HG03139 (cell line): ENCODE results near the gene ARPC4.

Experiments
- ATAC-seq: cut with Tn5 transposase; IDR thresholded peaks from one replicate; pipeline ENCODE4 v1.9.1; 2021; ENCODE audit not compliant: unreplicated experiment

ARPC4 gene

GRCh38 chr3:9792405-9793160, at the start of gene ARPC4, which contains the start of gene TADA3:
TSS of gene ARPC4 (plus strand) at chr3:9793082. CDS start at chr3:9793122, 40 bp downstream.
TSS of gene TADA3 (minus strand) at chr3:9792473. CDS start at chr3:9791466, 1,007 bp downstream.
- peak; percentile 73 for ATAC-seq

- no peak for ATAC-seq
Observed at GRCh38 chr3:9743548-9743947, 49.3 kb upstream of the ARPC4 start.

DNA sequence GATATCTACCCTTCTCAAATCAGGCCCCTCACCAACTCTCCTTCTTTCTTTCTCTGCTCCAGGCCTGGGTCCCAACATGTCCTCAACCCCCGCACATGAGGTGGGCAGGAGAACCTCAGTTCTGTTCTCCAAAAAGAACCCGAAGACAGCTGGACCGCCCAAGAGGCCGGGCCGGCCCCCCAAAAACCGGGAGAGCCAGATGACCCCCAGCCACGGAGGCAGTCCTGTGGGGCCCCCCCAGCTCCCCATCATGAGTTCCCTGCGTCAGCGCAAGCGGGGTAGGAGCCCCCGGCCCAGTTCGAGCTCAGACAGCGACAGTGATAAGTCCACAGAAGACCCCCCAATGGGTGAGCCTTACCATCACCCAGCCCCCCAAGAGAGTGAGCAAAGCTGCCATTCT, 48.7 kb upstream of the ARPC4 start:
- ATAC-seq, result no peak

- no peak for ATAC-seq
Observed at GRCh38 chr3:9745521-9745920, 47.4 kb upstream of the ARPC4 start.

GRCh38 chr3:9746330-9746729, 46.6 kb upstream of the ARPC4 start:
- no peak for ATAC-seq

DNA sequence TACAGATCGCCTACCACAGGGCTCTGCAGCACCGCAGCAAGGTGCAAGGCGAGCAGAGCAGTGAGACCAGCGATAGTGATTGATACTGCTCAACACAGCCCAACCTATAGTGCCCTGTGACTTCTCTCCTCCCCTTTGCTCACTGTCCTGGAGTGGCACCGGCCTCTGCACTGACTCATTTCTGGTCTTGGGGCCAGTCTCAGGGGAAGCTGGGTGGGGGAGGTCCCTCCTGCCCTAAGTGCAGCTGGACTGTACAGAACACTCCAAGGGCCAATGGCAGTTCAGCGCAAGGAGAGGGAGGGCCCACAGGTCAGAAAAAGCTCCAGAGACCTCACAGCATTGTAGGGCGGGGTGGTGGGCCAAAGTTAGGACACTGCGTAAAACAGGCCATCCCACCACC, 45.6 kb upstream of the ARPC4 start:
- no peak for ATAC-seq

- no peak for ATAC-seq
Observed at GRCh38 chr3:9748031-9748430, 44.9 kb upstream of the ARPC4 start.

- ATAC-seq, result no peak
Observed at GRCh38 chr3:9749296-9749644, 43.6 kb upstream of the ARPC4 start.

GRCh38 chr3:9749645-9750555, 43.0 kb upstream of the ARPC4 start, which contains the start of gene OGG1:
TSS of gene OGG1 (plus strand) at chr3:9749952. CDS start at chr3:9750287, 335 bp downstream.
- ATAC-seq, result peak; percentile 88

GRCh38 chr3:9750556-9751411, 42.1 kb upstream of the ARPC4 start:
- ATAC-seq, result no peak

- ATAC-seq, result no peak
Observed at GRCh38 chr3:9754678-9755077, 38.2 kb upstream of the ARPC4 start.

GRCh38 chr3:9757427-9757826, 35.5 kb upstream of the ARPC4 start:
- ATAC-seq, result no peak

- no peak for ATAC-seq
Observed at GRCh38 chr3:9760779-9761505, 31.9 kb upstream of the ARPC4 start.

- ATAC-seq, result no peak
Observed at GRCh38 chr3:9761919-9762318, 31.0 kb upstream of the ARPC4 start.

- no peak for ATAC-seq
Observed at GRCh38 chr3:9762871-9763270, 30.0 kb upstream of the ARPC4 start.

GRCh38 chr3:9765865-9766264, 27.0 kb upstream of the ARPC4 start:
- ATAC-seq, result no peak

DNA sequence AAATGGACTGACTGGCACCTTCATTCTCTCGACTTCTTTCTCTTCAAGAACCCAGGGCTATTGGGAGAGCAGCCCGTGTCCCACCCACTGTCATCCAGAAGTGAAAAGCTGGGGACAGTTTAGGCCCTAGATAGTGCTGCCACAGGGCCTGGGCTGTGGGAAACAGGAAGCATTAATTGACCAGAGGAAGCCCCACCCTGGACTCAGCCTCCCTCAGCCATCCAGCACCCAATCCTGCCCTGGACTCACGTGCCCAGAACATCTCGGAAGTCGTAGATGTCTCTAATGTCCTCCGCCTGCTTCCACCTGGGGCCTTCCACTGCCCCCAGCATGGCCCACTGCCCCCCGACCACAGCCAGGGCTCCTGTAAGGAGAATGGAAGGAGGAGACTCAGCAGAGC, 25.5 kb upstream of the ARPC4 start:
- ATAC-seq, result no peak

DNA sequence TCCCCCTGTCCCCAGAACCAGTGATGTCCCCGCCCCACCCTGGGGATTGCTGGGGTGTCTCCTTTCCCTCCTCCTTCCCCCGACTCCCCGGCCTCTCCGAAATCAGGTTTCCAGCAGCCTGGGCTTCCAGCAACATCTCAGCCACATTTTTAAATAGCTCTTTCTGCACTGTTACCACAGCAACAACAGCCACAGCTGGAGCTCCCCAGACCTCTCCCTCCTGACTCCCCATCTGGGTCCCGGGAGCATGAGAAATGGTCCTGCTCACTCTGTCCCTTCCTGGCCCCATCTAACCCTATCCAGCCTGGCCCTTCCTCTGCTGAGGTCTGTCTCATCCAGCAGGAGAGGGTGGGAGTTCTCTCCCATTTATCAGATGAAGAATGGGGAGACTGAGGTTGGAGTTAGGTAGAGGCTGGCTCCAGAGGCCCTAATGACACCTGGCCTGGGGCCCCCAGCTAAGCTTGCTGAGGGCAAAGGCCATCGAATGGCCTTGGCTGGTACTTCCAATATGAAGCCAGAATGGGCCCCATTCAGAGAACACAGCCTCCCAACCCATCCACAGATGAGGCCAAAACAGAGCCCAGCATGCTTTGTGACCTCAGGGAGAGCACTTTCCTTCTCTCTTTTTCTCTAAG, 24.6 kb upstream of the ARPC4 start:
- ATAC-seq, result no peak

DNA sequence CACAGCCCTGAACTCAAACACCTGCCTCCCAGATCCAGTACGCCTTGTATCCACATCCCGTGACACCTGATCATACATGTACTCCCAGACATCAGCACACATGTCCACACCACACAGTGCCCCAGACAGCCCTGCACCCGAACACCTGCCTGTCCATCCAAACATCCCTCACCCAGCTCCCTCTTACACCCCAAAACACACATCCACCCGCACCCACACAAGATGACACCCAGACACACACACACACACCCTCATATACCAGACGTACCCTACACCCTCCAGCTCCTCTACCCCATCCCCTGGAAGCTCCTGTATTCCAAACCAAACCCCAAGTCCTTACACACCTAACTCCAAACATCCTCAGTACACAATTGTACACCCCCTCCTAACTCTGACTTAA, 23.9 kb upstream of the ARPC4 start:
- ATAC-seq, result no peak
